Smooth muscle cell (in vitro differentiated cells): Measurements from ENCODE around the gene CRAT. TPM values are rescaled to one million over a fixed set of nuclear protein-coding genes. Genes with fewer than 3 reads are reported as not detected.

Source experiments
- DNase-seq: peaks from one replicate; lab custom pipeline; 2025; ENCODE audit not compliant: unreplicated experiment; lab: John Stamatoyannopoulos, UW
- H2AFZ ChIP-seq: fragments of 200-600 bp; sonication (generic); 2 replicates; pipeline ENCODE4 v1.6.0; 2016; ENCODE audit warnings: antibody characterized with exemption, low read depth, mild to moderate bottlenecking
- H3F3A ChIP-seq: fragments of 200-600 bp; sonication (generic); 2 replicates; pipeline ENCODE4 v1.6.0; 2017; ENCODE audit warnings: antibody characterized with exemption, low read depth
- H3K27ac ChIP-seq: fragments of 200-600 bp; sonication (generic); 2 replicates; pipeline ENCODE4 v1.5.1; 2016; ENCODE audit warnings: low read depth, mild to moderate bottlenecking
- H3K27me3 ChIP-seq: fragments of 200-600 bp; sonication (generic); 2 replicates; pipeline ENCODE4 v1.6.1; 2016; ENCODE audit warnings: low read depth, mild to moderate bottlenecking
- H3K36me3 ChIP-seq: fragments of 200-600 bp; sonication (generic); 2 replicates; pipeline ENCODE4 v1.5.1; 2016; ENCODE audit warnings: low read depth
- H3K4me1 ChIP-seq: fragments of 200-600 bp; sonication (generic); 2 replicates; pipeline ENCODE4 v1.5.1; 2016; ENCODE audit warnings: low read depth
- H3K4me2 ChIP-seq: fragments of 200-600 bp; sonication (generic); 2 replicates; pipeline ENCODE4 v1.6.0; 2016; ENCODE audit warnings: mild to moderate bottlenecking
- H3K4me3 ChIP-seq: fragments of 200-600 bp; sonication (generic); 2 replicates; pipeline ENCODE4 v1.5.1; 2016; ENCODE audit warnings: mild to moderate bottlenecking
- H3K79me2 ChIP-seq: fragments of 200-600 bp; sonication (generic); 2 replicates; pipeline ENCODE4 v1.6.0; 2016; ENCODE audit warnings: low read depth, mild to moderate bottlenecking
- H3K9ac ChIP-seq: fragments of 200-600 bp; sonication (generic); 2 replicates; pipeline ENCODE4 v1.6.0; 2016; ENCODE audit warnings: low read depth
- H3K9me3 ChIP-seq: fragments of 200-600 bp; sonication (generic); replicated peaks from 2 replicates; pipeline ENCODE4 v1.5.1; 2016; ENCODE audit warnings: low read depth
- H4K20me1 ChIP-seq: fragments of 200-600 bp; sonication (generic); 2 replicates; pipeline ENCODE4 v1.6.0; 2016; ENCODE audit warnings: low read depth
- CTCF ChIP-seq: fragments of 200-600 bp; sonication (generic); IDR thresholded peaks from 2 replicates; pipeline ENCODE4 v1.5.1; 2017; ENCODE audit warnings: borderline replicate concordance, mild to moderate bottlenecking, antibody characterized with exemption; ENCODE audit not compliant: insufficient read depth, poor library complexity, severe bottlenecking
- WGBS: methylation state at CpG from one replicate; pipeline ENCODE4 v1.1.7; 2016; ENCODE audit warnings: low lambda C conversion rate; 5-methylcytosine and 5-hydroxymethylcytosine counted together
- polyA plus RNA-seq: library from polyadenylated mRNA; unstranded; fragments of >200 nt; fragmentation: Nextera tagmentation; extraction: Ambion mirVana; gene quantifications from 2 replicates; pipeline ENCODE4 v1.2.1, GENCODE V29; 2016
- total RNA-seq: library from RNA; depleted of rRNA; stranded (reverse); fragments of >200 nt; gene quantifications from 2 replicates; pipeline ENCODE4 v1.2.3, GENCODE V29; 2014

CRAT gene
- total and polyA plus RNA-seq, 2 experiments from 2014 or later: 20.0 to 52.3 TPM

- H3F3A ChIP-seq: peaks cover 10% of the 10 kb centered on the region
- H3K4me1 ChIP-seq: peaks cover 20% of the 10 kb centered on the region
- H3K36me3 ChIP-seq: no peaks in the 10 kb centered on the region
- WGBS: 94% methylated on average over 5 of the region's 6 CpGs
- H4K20me1 ChIP-seq: peaks cover 22% of the 10 kb centered on the region
- no peak overlapping the region for H3K27ac ChIP-seq
- peaks cover 5% of the 10 kb centered on the region for H3K79me2 ChIP-seq
- DNase-seq: no peak
- H3K9me3 ChIP-seq: no peaks in the 10 kb centered on the region
- no peak overlapping the region for H3K9ac ChIP-seq
- no peak overlapping the region for H3K4me2 ChIP-seq
- H2AFZ ChIP-seq: no peak overlapping the region
- H3K27me3 ChIP-seq: no peaks in the 10 kb centered on the region
- no peak for TF ChIP-seq CTCF
- no peak overlapping the region for H3K4me3 ChIP-seq
Observed at GRCh38 chr9:129148463-129149204, 38.0 kb upstream of the CRAT start.

GRCh38 chr9:129146441-129146941, 35.9 kb upstream of the CRAT start:
- H3K4me1 ChIP-seq: peaks cover 41% of the 10 kb centered on the region

GRCh38 chr9:129145841-129146292, 35.3 kb upstream of the CRAT start:
- H3K36me3 ChIP-seq: no peaks in the 10 kb centered on the region
- 33% methylated on average over 7 of the region's 7 CpGs for WGBS
- peak overlapping the region; percentile 77 for H3K27ac ChIP-seq
- TF ChIP-seq CTCF: no peak
- H3K4me2 ChIP-seq: peak overlapping the region; percentile 71
- H3K9me3 ChIP-seq: no peaks in the 10 kb centered on the region
- peaks cover 18% of the 10 kb centered on the region for H3K79me2 ChIP-seq
- no peak overlapping the region for H3K4me3 ChIP-seq
- peaks cover 15% of the 10 kb centered on the region for H3F3A ChIP-seq
- H3K9ac ChIP-seq: peak overlapping the region; percentile 53
- no peak for DNase-seq
- H2AFZ ChIP-seq: no peak overlapping the region
- no peaks in the 10 kb centered on the region for H3K27me3 ChIP-seq
- peaks cover 47% of the 10 kb centered on the region for H3K4me1 ChIP-seq
- H4K20me1 ChIP-seq: peaks cover 22% of the 10 kb centered on the region

More at GRCh38 chr9:129146441-129146941, 35.9 kb upstream of the CRAT start:
- no peak overlapping the region for H3K4me3 ChIP-seq
- H3K4me2 ChIP-seq: peak overlapping the region; percentile 71
- no peaks in the 10 kb centered on the region for H3K27me3 ChIP-seq
- H3K79me2 ChIP-seq: peaks cover 18% of the 10 kb centered on the region
- no peak for TF ChIP-seq CTCF
- peak overlapping the region; percentile 77 for H3K27ac ChIP-seq
- H3K9ac ChIP-seq: peak overlapping the region; percentile 53
- H3K36me3 ChIP-seq: no peaks in the 10 kb centered on the region
- peaks cover 22% of the 10 kb centered on the region for H4K20me1 ChIP-seq
- no peaks in the 10 kb centered on the region for H3K9me3 ChIP-seq
- no peak overlapping the region for H2AFZ ChIP-seq
- H3F3A ChIP-seq: peaks cover 15% of the 10 kb centered on the region
- DNase-seq: no peak
- 66% methylated on average over 8 of the region's 8 CpGs for WGBS

- no peak for DNase-seq
- Histone ChIP-seq H3K4me2 (peak overlapping the region; percentile 71), H3K4me1 (peaks cover 52% of the 10 kb centered on the region), H4K20me1 (peaks cover 22% of the 10 kb centered on the region), H3K36me3 (no peaks in the 10 kb centered on the region), H3K4me3 (no peak overlapping the region), H3K27me3 (no peaks in the 10 kb centered on the region), H2AFZ (no peak overlapping the region), H3F3A (peaks cover 17% of the 10 kb centered on the region), H3K27ac (peak overlapping the region; percentile 77), H3K9me3 (no peaks in the 10 kb centered on the region), H3K9ac (peak overlapping the region; percentile 29), H3K79me2 (peaks cover 18% of the 10 kb centered on the region)
- 86% methylated on average over 2 of the region's 2 CpGs for WGBS
- TF ChIP-seq CTCF: no peak
Observed at GRCh38 chr9:129145316-129145715, 34.7 kb upstream of the CRAT start.
